ENCODE measurements around the gene SEMA5A.

DNA sequence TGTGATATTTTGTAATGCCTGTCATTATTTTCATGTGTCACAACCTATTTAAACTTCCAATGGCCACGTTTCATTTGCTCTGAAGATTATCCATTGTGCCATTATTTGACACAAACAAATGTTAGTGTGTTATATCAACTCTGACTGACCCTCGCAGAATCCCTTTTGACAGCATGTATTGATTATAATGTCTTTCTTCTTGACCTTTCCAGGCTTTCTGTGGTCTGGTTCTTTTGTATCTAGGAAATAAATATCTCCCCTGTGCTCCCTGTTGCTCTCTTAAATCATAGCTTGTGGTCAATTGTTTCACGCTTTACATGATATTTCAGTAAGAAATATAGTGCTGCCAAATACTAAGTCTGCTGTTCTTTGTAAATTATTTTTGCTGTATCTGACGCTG is 442.6 kb downstream of the SEMA5A start:
- TF ChIP-seq, protein P1, sequence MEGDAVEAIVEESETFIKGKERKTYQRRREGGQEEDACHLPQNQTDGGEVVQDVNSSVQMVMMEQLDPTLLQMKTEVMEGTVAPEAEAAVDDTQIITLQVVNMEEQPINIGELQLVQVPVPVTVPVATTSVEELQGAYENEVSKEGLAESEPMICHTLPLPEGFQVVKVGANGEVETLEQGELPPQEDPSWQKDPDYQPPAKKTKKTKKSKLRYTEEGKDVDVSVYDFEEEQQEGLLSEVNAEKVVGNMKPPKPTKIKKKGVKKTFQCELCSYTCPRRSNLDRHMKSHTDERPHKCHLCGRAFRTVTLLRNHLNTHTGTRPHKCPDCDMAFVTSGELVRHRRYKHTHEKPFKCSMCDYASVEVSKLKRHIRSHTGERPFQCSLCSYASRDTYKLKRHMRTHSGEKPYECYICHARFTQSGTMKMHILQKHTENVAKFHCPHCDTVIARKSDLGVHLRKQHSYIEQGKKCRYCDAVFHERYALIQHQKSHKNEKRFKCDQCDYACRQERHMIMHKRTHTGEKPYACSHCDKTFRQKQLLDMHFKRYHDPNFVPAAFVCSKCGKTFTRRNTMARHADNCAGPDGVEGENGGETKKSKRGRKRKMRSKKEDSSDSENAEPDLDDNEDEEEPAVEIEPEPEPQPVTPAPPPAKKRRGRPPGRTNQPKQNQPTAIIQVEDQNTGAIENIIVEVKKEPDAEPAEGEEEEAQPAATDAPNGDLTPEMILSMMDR (IDR thresholded peaks at IDR 0.05; ENCODE audit: poor library complexity, severe bottlenecking) = no peak
- TF ChIP-seq MXI1 (conservative IDR thresholded peaks at IDR 0.05; ENCODE audit: poor library complexity, severe bottlenecking) (no peak), POLR2AphosphoS5 (IDR thresholded peaks at IDR 0.05) (no peak)
